Right lung (tissue), 10 donors: Measurements from ENCODE around the gene NRSN1. TPM values are rescaled to one million over a fixed set of nuclear protein-coding genes. Genes with fewer than 3 reads are reported as not detected.
A peak's percentile ranks its signal among the peaks of the same experiment; 100 is the strongest.

Experiments used
- DNase-seq, 2 donors: peaks; one replicate each; pipeline ENCODE4 v3.0.0-alpha.2; 2013
- long read RNA-seq, 8 donors: transcript quantifications; one replicate each; lab custom pipeline, GENCODE V29; 2026
- polyA plus RNA-seq, 5 donors: library from polyadenylated mRNA; unstranded; fragments of 120-200 nt; gene quantifications; one replicate each; pipeline versions ENCODE4 v1.2.1 to v1.2.3, GENCODE V29; 2013; ENCODE audit warnings: inconsistent platforms in 1 of 5, low replicate concordance in 1 of 5; ENCODE audit not compliant: insufficient read length in 5 of 5, insufficient read depth in 1 of 5

Gene NRSN1
- polyA plus RNA-seq = under 1 TPM; 0.15 to 0.49 (median 0.37) TPM
- long read RNA-seq, donor 1 = 0 reads
- long read RNA-seq, donor 2 = 0 reads
- long read RNA-seq, donor 3 = 0 reads
- long read RNA-seq, donor 4, partial matches to known transcripts = 0 of 1 reads
- long read RNA-seq, donor 4, other reads (novel, unspliced or antisense) = 0 of 1 reads
- long read RNA-seq, donor 5 = 0 reads
- long read RNA-seq, donor 6, partial matches to known transcripts = 0 of 1 reads
- long read RNA-seq, donor 6, other reads (novel, unspliced or antisense) = 0 of 1 reads
- long read RNA-seq, donor 7 = 0 reads
- long read RNA-seq, donor 8 = 0 reads

GRCh38 chr6:24125980-24126379 lies at the start of gene NRSN1:
TSS of gene NRSN1 (plus strand) at chr6:24126215. CDS start at chr6:24134328, 8,113 bp downstream.
- no peak for DNase-seq

- no peak for DNase-seq
Observed at GRCh38 chr6:24078200-24078599, 47.8 kb upstream of the NRSN1 start.

GRCh38 chr6:24079076-24079475 lies 46.9 kb upstream of the NRSN1 start:
- DNase-seq = no peak

GRCh38 chr6:24080711-24081110 lies 45.3 kb upstream of the NRSN1 start:
- DNase-seq = no peak

GRCh38 chr6:24089736-24090135 lies 36.3 kb upstream of the NRSN1 start:
- no peak for DNase-seq

- DNase-seq = no peak
Observed at GRCh38 chr6:24092407-24092806, 33.6 kb upstream of the NRSN1 start.

- DNase-seq = no peak
Observed at GRCh38 chr6:24093381-24093780, 32.6 kb upstream of the NRSN1 start.

GRCh38 chr6:24099181-24099580 lies 26.8 kb upstream of the NRSN1 start:
- no peak for DNase-seq

- no peak for DNase-seq
Observed at GRCh38 chr6:24100024-24100769, 25.8 kb upstream of the NRSN1 start.

- DNase-seq = no peak
Observed at GRCh38 chr6:24100770-24101155, 25.3 kb upstream of the NRSN1 start.

GRCh38 chr6:24105191-24105590 lies 20.8 kb upstream of the NRSN1 start:
- DNase-seq = no peak

GRCh38 chr6:24106291-24106690 lies 19.7 kb upstream of the NRSN1 start:
- no peak for DNase-seq

GRCh38 chr6:24107294-24107693 lies 18.7 kb upstream of the NRSN1 start:
- no peak for DNase-seq

- no peak for DNase-seq
Observed at GRCh38 chr6:24108056-24108455, 18.0 kb upstream of the NRSN1 start.

GRCh38 chr6:24110417-24110816 lies 15.6 kb upstream of the NRSN1 start:
- DNase-seq = no peak

- no peak for DNase-seq
Observed at GRCh38 chr6:24113891-24114290, 12.1 kb upstream of the NRSN1 start.

- DNase-seq = no peak
Observed at GRCh38 chr6:24117021-24117420, 9.0 kb upstream of the NRSN1 start.

GRCh38 chr6:24122139-24122538 lies 3.9 kb upstream of the NRSN1 start:
- no peak for DNase-seq

GRCh38 chr6:24126586-24127192 lies 674 bp downstream of the NRSN1 start:
- peak; percentile 74 to 79 for DNase-seq

- DNase-seq = no peak
Observed at GRCh38 chr6:24127316-24127715, 1.3 kb downstream of the NRSN1 start.

GRCh38 chr6:24131751-24132150 lies 5.7 kb downstream of the NRSN1 start:
- DNase-seq = no peak

GRCh38 chr6:24139080-24139479 lies 13.1 kb downstream of the NRSN1 start:
- DNase-seq = no peak

- DNase-seq = no peak
Observed at GRCh38 chr6:24139639-24140038, 13.6 kb downstream of the NRSN1 start.
